Lung (tissue), 12 donors: Measurements from ENCODE around the gene FAM13A. TPM values are rescaled to one million over a fixed set of nuclear protein-coding genes. Genes with fewer than 3 reads are reported as not detected.
"Not testable (repeated sequence)": the region's sequence is repeated elsewhere in the genome, so short reads cannot be mapped to it uniquely, and the experiment has no call there.

Experiments
- ATAC-seq: fragments of 200-7000 bp; cut with Tn5 transposase; one replicate; pipeline ENCODE4 v1.9.1; 2020; ENCODE audit warnings: moderate number of reproducible peaks; ENCODE audit not compliant: insufficient read depth, low FRiP score
- DNase-seq, 3 donors: peaks; one replicate each; pipeline ENCODE4 v3.0.0-alpha.2; 2013 to 2017
- H3K27ac ChIP-seq, 2 donors: one replicate each; pipeline ENCODE4 v1.5.1; 2013; ENCODE audit warnings: mild to moderate bottlenecking in 2 of 2, moderate library complexity in 2 of 2, control low read depth in 1 of 2, inconsistent platforms in 1 of 2, low read depth in 1 of 2, low read length in 1 of 2
- H3K27me3 ChIP-seq, 3 donors: one replicate each; pipeline ENCODE4 v1.5.1; 2013; ENCODE audit warnings: low read length in 2 of 3; ENCODE audit not compliant: control insufficient read depth in 3 of 3, insufficient read depth in 3 of 3
- H3K36me3 ChIP-seq, 4 donors: one replicate each; pipeline ENCODE4 v1.5.1; 2013; ENCODE audit warnings: low read length in 4 of 4, mild to moderate bottlenecking in 1 of 4, moderate library complexity in 1 of 4; ENCODE audit not compliant: control insufficient read depth in 4 of 4, insufficient read depth in 4 of 4
- H3K4me1 ChIP-seq, 5 donors: one replicate each; pipeline ENCODE4 v1.5.1; 2013; ENCODE audit warnings: low read length in 5 of 5, mild to moderate bottlenecking in 2 of 5, moderate library complexity in 1 of 5; ENCODE audit not compliant: control insufficient read depth in 5 of 5, insufficient read depth in 5 of 5
- H3K4me3 ChIP-seq: one replicate; pipeline ENCODE4 v1.5.1; 2013; ENCODE audit warnings: mild to moderate bottlenecking, control low read depth, moderate library complexity
- H3K9ac ChIP-seq, 2 donors: one replicate each; pipeline ENCODE4 v1.5.1; 2013; ENCODE audit warnings: low read length in 2 of 2, control low read depth in 1 of 2; ENCODE audit not compliant: insufficient read depth in 1 of 2
- H3K9me3 ChIP-seq, 4 donors: one replicate each; pipeline ENCODE4 v1.5.1; 2013; ENCODE audit warnings: low read length in 3 of 4, mild to moderate bottlenecking in 1 of 4, moderate library complexity in 1 of 4; ENCODE audit not compliant: control insufficient read depth in 4 of 4, insufficient read depth in 3 of 4
- WGBS, 2 donors: extraction: QIAGEN DNeasy Blood & Tissue Kit; methylation state at CpG; one replicate each; pipeline ENCODE4 v1.1.7; 2013; 5-methylcytosine and 5-hydroxymethylcytosine counted together
- polyA plus RNA-seq, 2 donors: library from polyadenylated mRNA; stranded (reverse); fragments of 200-250 nt; gene quantifications; one replicate each; pipeline ENCODE4 v1.2.1, GENCODE V29; 2013
- total RNA-seq, 2 donors: library from RNA; depleted of rRNA in 1 of 2; stranded (reverse); fragments of >200 nt in 1 of 2; gene quantifications; one replicate each; pipeline ENCODE4 v1.2.1, GENCODE V29; 2014 to 2021
- TF ChIP-seq, protein P1 (sequence below): IDR thresholded peaks from 2 replicates; pipeline ENCODE4 v1.5.1; 2012; ENCODE audit warnings: mild to moderate bottlenecking; ENCODE audit errors: control extremely low read depth, extremely low read depth
- donor health status: control.
- donor health status: control.
- donor health status: Bipolar disorder and iron deficiency.
- donor health status: healthy.
- donor health status: DM: yes; HTN: yes; CAD: no.

FAM13A gene
- total and polyA plus RNA-seq, 4 donors = 9.2 to 122 (median 29.3) TPM

DNA sequence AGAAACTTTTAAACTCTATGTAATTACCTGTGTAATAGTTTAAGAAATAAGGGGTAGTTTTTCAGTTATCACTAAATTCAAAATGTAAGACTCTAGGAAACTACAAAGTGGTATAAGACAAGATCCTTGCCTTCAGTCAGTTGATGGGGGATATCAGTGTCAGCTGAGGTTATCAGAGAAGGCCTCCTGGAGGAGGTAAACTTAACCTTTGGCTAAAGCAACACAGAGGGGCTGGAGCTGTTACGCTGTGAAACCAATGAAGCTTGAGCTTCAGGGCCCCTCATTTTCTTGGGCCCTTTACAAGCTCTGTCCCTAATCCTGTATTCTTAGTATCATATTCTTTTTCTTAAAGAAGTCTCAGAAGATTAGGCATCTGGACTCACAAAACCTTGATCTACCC lies 35.9 kb downstream of the FAM13A start:
- peaks cover 0 to 5% (median 0%) of the 10 kb centered on the region in 5 donors for H3K4me1 ChIP-seq
- H3K27ac ChIP-seq = no peak overlapping the region
- no peaks in the 10 kb centered on the region for H3K9me3 ChIP-seq
- H3K36me3 ChIP-seq = peaks cover 0 to 14% (median 8%) of the 10 kb centered on the region in 4 donors
- no peak for DNase-seq
- TF ChIP-seq, protein P1, sequence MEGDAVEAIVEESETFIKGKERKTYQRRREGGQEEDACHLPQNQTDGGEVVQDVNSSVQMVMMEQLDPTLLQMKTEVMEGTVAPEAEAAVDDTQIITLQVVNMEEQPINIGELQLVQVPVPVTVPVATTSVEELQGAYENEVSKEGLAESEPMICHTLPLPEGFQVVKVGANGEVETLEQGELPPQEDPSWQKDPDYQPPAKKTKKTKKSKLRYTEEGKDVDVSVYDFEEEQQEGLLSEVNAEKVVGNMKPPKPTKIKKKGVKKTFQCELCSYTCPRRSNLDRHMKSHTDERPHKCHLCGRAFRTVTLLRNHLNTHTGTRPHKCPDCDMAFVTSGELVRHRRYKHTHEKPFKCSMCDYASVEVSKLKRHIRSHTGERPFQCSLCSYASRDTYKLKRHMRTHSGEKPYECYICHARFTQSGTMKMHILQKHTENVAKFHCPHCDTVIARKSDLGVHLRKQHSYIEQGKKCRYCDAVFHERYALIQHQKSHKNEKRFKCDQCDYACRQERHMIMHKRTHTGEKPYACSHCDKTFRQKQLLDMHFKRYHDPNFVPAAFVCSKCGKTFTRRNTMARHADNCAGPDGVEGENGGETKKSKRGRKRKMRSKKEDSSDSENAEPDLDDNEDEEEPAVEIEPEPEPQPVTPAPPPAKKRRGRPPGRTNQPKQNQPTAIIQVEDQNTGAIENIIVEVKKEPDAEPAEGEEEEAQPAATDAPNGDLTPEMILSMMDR = no peak
- H3K9ac ChIP-seq = no peak overlapping the region
- no peak overlapping the region for H3K4me3 ChIP-seq
- 98 to 100% methylated on average over 1 of the region's 1 CpG for WGBS, 2 donors
- no peak for ATAC-seq
- H3K27me3 ChIP-seq = no peaks in the 10 kb centered on the region

DNA sequence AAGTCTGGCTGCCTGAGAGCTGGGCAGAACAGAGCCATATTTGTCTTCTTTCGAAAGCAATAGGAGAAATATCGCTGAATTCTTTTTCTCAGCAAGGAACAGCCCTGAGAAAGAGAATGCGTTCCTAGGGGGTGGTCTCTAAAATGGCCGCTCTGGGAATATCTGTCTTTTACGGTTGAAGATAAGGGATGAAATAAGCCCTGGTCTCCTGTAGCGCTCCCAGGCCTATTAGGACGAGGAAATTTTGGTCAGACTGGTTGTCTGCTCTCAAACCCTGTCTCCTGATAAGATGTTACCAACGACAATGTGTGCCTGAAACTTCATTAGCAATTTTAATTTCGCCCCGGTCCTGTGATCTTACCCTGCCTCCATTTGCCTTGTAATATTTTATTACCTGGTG lies 42.1 kb downstream of the FAM13A start:
- not testable (repeated sequence) for H3K9ac ChIP-seq, ATAC-seq, H3K4me1 ChIP-seq, H3K27me3 ChIP-seq, H3K9me3 ChIP-seq, H3K27ac ChIP-seq, DNase-seq, H3K4me3 ChIP-seq
- 87 to 94% methylated on average over 10 of the region's 10 CpGs for WGBS, 2 donors
- H3K36me3 ChIP-seq = peaks cover 2 to 33% (median 12%) of the 10 kb centered on the region in 4 donors

DNA sequence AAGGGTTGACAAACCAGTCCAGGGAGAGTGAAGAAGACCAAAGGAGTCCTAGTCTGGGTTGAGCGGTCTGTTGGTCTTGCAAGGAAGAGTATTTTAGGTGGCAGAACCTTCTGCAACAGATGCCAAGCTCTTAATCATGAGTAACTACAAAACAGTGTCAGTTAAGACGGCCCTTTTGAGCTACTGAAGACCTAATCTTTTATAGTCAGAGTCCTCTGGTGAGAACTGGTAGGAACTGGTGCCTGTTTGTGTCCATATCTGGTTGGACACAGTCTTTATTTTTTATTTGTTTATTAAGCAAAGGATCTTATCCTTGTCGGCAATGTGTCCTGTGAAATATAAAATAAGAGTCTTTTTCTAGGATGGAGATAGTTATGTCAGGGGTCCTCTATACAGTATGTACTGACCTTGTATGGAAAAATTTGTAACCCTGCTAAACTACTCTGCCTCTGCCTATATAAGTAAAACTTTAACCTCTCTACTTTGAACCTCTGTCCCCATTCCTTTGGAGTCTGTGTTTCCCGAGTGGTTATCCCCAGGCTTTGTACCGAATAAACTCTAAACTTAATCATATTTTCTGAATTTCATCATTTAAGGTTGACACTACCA lies 47.1 kb downstream of the FAM13A start:
- Histone ChIP-seq H3K27ac (no peak overlapping the region), H3K27me3 (no peaks in the 10 kb centered on the region), H3K36me3 (peaks cover 0 to 19% (median 11%) of the 10 kb centered on the region in 4 donors), H3K4me1 (peaks cover 0 to 3% (median 0%) of the 10 kb centered on the region in 5 donors), H3K9me3 (peaks cover 0 to 3% (median under 1%) of the 10 kb centered on the region in 4 donors), H3K9ac (no peak overlapping the region), H3K4me3 (no peak overlapping the region)
- no peak for DNase-seq
- WGBS, 2 donors = 93 to 94% methylated on average over 5 of the region's 5 CpGs
- no peak for ATAC-seq
- TF ChIP-seq, protein P1 = no peak

DNA sequence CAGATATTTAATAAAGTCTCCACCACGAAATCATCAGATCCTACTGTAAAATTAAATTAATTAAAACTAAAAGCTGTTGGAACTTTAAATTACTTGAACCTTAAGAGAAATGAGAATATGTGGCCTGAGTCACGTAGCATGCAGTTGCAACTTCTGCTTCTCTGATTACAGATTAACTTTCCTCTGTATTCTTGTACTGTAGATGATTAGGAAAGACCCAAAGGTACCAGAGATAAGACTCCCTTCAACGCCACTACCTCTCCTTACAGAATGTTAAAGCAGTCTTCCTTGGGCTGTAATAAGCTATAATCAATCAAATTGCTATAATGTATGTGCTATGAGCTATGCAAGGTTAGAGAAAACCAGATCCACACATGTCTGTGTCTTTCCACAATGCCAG lies 47.9 kb downstream of the FAM13A start:
- Histone ChIP-seq H3K36me3 (peaks cover 0 to 19% (median 10%) of the 10 kb centered on the region in 4 donors), H3K27me3 (no peaks in the 10 kb centered on the region), H3K9me3 (no peaks in the 10 kb centered on the region), H3K9ac (no peak overlapping the region), H3K4me1 (peaks cover 0 to 3% (median 0%) of the 10 kb centered on the region in 5 donors), H3K4me3 (no peak overlapping the region), H3K27ac (no peak overlapping the region)
- no peak for ATAC-seq
- DNase-seq = no peak
- TF ChIP-seq, protein P1 = no peak
- 91% methylated on average over 3 of the region's 3 CpGs for WGBS, 2 donors
